ENCODE data around the gene DUSP10. TPM values are rescaled to one million over a fixed set of nuclear protein-coding genes. Genes with fewer than 3 reads are reported as not detected.

The DUSP10 gene
- 22.7 TPM for total RNA-seq (2013)
- 10 to 100 TPM; 10.4 to 41.1 (median 12.7) TPM for polyA plus RNA-seq
- 29.8 and 45.6 TPM in 2 replicates for polyA minus RNA-seq
- 59.9 to 143 (median 107) reads per million in 11 experiments for total RNA-seq

GRCh38 chr1:221741703-221742554 lies at the start of gene DUSP10:
DUSP10 (minus strand) TSS chr1:221742089; CDS start chr1:221739744, 2,345 bp downstream.
- Mint-ChIP-seq H3K27me3 (ENCODE audit: low read depth in 3 of 3) (no peaks in the 10 kb centered on the region), H3K36me3 (peaks cover 26 to 30% of the 10 kb centered on the region in 2 donors), H3K4me3 (peak within 1 kb of the TSS in 1 of 2 donors; percentile 86), H3K9me3 (peaks cover 0 to under 1% (median 0%) of the 10 kb centered on the region in 7 donors), H3K27ac (no peak within 1 kb of the TSS), H3K4me1 (peaks cover 10% of the 10 kb centered on the region)
- intact Hi-C loops (cut with micrococcal nuclease): loop anchor here in 1 of 2 donors (5.0 kb wide), 1 partner anchor 45 kb away; no protein-coding TSS in a partner anchor
- WGBS (ENCODE audit: insufficient coverage): under 1% methylated on average over 35 of the region's 44 CpGs
- H3K79me2 ChIP-seq (ENCODE audit: insufficient read depth, low read length): peaks cover 48% of the 10 kb centered on the region
- peak; percentile 99 for DNase-seq
- peak within 1 kb of the TSS; percentile 84 for H3K9ac ChIP-seq (ENCODE audit: insufficient read depth, low read length, poor library complexity, severe bottlenecking)
- H3K4me1 ChIP-seq (ENCODE audit: control insufficient read depth in 1 of 2, insufficient read depth in 2 of 2, low read length in 2 of 2): peaks cover 35 to 46% of the 10 kb centered on the region in 2 donors
- no peaks in the 10 kb centered on the region for H3K9me3 ChIP-seq (replicated peaks in 1 of 2; ENCODE audit: control insufficient read depth in 1 of 2, insufficient read depth in 1 of 2, low read length in 2 of 2)
- H3K4me2 ChIP-seq (replicated peaks; ENCODE audit: extremely low read depth, low read length, poor library complexity, severe bottlenecking): peak within 1 kb of the TSS; percentile 81
- peak within 1 kb of the TSS; percentile 97 to 98 for H3K27ac ChIP-seq (ENCODE audit: low read depth in 1 of 2, low read length in 2 of 2)
- H3K36me3 ChIP-seq (replicated peaks in 1 of 2; ENCODE audit: control insufficient read depth in 1 of 2, insufficient read depth in 2 of 2, low read length in 2 of 2): peaks cover 23 to 27% of the 10 kb centered on the region in 2 donors
- no peak for TF ChIP-seq CTCF (IDR thresholded peaks at IDR 0.05)
- H2AFZ ChIP-seq (ENCODE audit: insufficient read depth, low read depth, low read length, poor library complexity, severe bottlenecking): peak within 1 kb of the TSS; percentile 84
- peaks cover 33% of the 10 kb centered on the region for H4K20me1 ChIP-seq (ENCODE audit: insufficient read depth, low read length)
- H3K4me3 ChIP-seq (replicated peaks in 1 of 3; ENCODE audit: low read depth in 2 of 3, low read length in 3 of 3): peak within 1 kb of the TSS; percentile 94 to 99 (median 95)
- H3K27me3 ChIP-seq (ENCODE audit: control insufficient read depth in 2 of 2, insufficient read depth in 2 of 2, low read length in 2 of 2): no peaks in the 10 kb centered on the region

- Histone ChIP-seq H3K27ac (ENCODE audit: low read depth in 1 of 2, low read length in 2 of 2) (no peak overlapping the region), H3K4me2 (replicated peaks; ENCODE audit: extremely low read depth, low read length, poor library complexity, severe bottlenecking) (no peak overlapping the region), H4K20me1 (ENCODE audit: insufficient read depth, low read length) (no peaks in the 10 kb centered on the region), H3K36me3 (replicated peaks in 1 of 2; ENCODE audit: control insufficient read depth in 1 of 2, insufficient read depth in 2 of 2, low read length in 2 of 2) (no peaks in the 10 kb centered on the region), H3K27me3 (ENCODE audit: control insufficient read depth in 2 of 2, insufficient read depth in 2 of 2, low read length in 2 of 2) (no peaks in the 10 kb centered on the region), H3K4me1 (ENCODE audit: control insufficient read depth in 1 of 2, insufficient read depth in 2 of 2, low read length in 2 of 2) (peaks cover 10 to 12% of the 10 kb centered on the region in 2 donors), H3K4me3 (replicated peaks in 1 of 3; ENCODE audit: low read depth in 2 of 3, low read length in 3 of 3) (no peak overlapping the region), H2AFZ (ENCODE audit: insufficient read depth, low read depth, low read length, poor library complexity, severe bottlenecking) (no peak overlapping the region), H3K9ac (ENCODE audit: insufficient read depth, low read length, poor library complexity, severe bottlenecking) (no peak overlapping the region), H3K79me2 (ENCODE audit: insufficient read depth, low read length) (no peaks in the 10 kb centered on the region), H3K9me3 (replicated peaks in 1 of 2; ENCODE audit: control insufficient read depth in 1 of 2, insufficient read depth in 1 of 2, low read length in 2 of 2) (no peaks in the 10 kb centered on the region)
- Mint-ChIP-seq H3K27me3 (ENCODE audit: low read depth in 3 of 3) (peaks cover 0 to 3% (median 0%) of the 10 kb centered on the region in 3 donors), H3K9me3 (peaks cover 0 to 2% (median 0%) of the 10 kb centered on the region in 7 donors), H3K4me3 (no peak overlapping the region), H3K27ac (no peak overlapping the region), H3K36me3 (no peaks in the 10 kb centered on the region), H3K4me1 (peaks cover 12% of the 10 kb centered on the region)
- WGBS (ENCODE audit: insufficient coverage): 100% methylated on average over 3 of the region's 6 CpGs
- TF ChIP-seq CTCF (IDR thresholded peaks at IDR 0.05): no peak
- intact Hi-C loops (cut with micrococcal nuclease): no loop called here
- DNase-seq: no peak
Observed at GRCh38 chr1:221788466-221788865, 46.6 kb upstream of the DUSP10 start.
